Astrocyte of the spinal cord (primary cell): ENCODE data around the gene ENTHD1.

Experiments
- DNase-seq: peaks from one replicate; pipeline ENCODE4 v3.0.0; 2011; ENCODE audit warnings: low read depth, low spot score
- H3K4me3 ChIP-seq: 2 replicates; pipeline ENCODE4 v1.5.1; 2011; ENCODE audit warnings: low read depth, mild to moderate bottlenecking, low read length, moderate library complexity
- in situ Hi-C: cut with HindIII; loops from 2 replicates; pipeline ENCODE4 v1.10.0; 2017; ENCODE audit warnings: low sequenced_read_pairs
- TF ChIP-seq, protein P1 (sequence below): IDR thresholded peaks from 2 replicates; pipeline ENCODE4 v1.5.1; 2012; ENCODE audit warnings: low read depth, mild to moderate bottlenecking, low read length, inconsistent platforms

ENTHD1 gene

DNA sequence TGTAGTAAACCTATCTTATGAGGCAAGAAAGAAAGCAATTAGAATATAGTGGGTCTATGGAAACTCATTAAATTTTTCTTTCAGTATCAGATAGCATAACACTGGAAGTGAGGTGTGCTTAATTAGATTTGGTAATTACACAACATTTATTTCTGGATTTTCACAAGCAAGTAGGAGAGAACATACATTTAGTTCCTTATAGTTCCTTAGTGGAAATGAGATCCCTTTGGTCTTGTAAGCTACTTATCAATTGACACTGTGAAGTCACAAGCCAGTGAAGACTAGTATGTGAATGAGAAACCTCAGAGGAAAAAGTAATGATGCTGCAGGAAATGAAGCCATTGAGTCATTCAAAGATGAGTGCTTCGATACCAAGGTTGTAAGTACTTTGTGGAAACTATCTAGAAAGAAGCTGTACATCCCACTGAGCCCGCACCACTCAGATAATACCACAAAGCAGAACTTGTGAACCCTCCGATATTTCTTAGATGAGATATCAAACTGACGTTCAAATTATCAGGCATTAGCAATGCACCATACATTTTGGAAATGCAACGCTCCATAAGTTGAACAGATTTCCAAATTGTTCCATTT lies 53.5 kb downstream of the ENTHD1 start:
- no peak overlapping the region for H3K4me3 ChIP-seq
- TF ChIP-seq, protein P1, sequence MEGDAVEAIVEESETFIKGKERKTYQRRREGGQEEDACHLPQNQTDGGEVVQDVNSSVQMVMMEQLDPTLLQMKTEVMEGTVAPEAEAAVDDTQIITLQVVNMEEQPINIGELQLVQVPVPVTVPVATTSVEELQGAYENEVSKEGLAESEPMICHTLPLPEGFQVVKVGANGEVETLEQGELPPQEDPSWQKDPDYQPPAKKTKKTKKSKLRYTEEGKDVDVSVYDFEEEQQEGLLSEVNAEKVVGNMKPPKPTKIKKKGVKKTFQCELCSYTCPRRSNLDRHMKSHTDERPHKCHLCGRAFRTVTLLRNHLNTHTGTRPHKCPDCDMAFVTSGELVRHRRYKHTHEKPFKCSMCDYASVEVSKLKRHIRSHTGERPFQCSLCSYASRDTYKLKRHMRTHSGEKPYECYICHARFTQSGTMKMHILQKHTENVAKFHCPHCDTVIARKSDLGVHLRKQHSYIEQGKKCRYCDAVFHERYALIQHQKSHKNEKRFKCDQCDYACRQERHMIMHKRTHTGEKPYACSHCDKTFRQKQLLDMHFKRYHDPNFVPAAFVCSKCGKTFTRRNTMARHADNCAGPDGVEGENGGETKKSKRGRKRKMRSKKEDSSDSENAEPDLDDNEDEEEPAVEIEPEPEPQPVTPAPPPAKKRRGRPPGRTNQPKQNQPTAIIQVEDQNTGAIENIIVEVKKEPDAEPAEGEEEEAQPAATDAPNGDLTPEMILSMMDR: no peak
- DNase-seq: no peak
- in situ Hi-C loops: no loop called here

DNA sequence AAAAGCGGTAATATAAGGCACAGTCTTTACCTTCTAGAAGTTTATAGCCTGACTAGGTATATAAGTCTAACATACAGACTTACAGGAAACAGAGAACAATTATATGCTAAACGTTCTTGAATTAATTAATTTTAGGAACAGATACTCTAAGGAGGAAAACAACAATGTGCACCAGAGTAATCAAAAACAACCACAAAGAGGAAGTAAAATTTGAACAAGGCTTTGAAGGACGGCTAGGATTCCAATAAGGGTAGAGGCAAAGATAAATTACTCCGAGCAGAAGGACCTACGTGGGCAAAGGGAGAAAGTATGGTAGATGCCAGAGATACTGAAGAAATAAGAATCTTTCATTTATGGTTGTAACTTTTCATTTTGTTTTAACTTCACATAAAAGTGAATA lies 54.4 kb downstream of the ENTHD1 start:
- in situ Hi-C loops: no loop called here
- H3K4me3 ChIP-seq: no peak overlapping the region
- DNase-seq: no peak
- TF ChIP-seq, protein P1: no peak

DNA sequence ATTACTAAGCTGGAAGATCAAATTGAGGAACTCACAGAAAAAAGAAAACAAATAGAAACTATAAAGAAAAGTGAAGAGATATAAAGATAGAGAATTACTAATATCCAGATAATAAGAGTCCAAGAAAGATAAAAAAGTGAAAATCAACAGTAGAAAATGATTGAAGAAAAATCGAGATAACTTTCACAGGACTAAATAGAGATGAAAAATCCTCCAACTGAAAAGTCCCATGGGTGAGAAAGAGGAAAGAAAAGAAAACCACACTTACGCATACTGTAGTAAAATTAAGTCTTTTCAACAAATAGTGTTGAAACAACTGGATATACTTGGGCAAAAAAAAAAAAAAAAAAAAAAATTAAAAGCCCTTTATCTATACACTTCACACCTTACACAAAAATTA lies 60.0 kb downstream of the ENTHD1 start:
- no peak overlapping the region for H3K4me3 ChIP-seq
- DNase-seq: no peak
- in situ Hi-C loops: no loop called here
- TF ChIP-seq, protein P1: no peak

DNA sequence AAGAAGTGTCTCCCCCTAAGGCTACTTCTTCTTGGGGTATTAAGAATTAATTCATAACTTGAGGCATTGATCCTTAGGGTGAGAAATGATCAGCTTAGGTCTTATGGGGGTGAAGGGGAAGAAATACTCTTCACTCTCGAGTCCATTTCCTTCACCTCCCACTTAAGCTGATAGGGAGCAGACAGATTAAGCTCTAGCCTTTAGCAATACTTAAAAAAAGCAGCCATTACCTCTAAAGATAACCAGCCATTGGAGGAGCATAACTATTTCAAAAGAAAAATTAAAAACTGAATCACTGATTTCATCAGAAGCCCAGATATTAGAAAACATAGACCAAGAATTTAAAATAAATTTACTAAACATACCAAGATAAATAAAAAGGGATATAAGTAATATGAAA lies 60.5 kb downstream of the ENTHD1 start:
- DNase-seq: no peak
- TF ChIP-seq, protein P1: no peak
- no peak overlapping the region for H3K4me3 ChIP-seq
- in situ Hi-C loops: no loop called here

DNA sequence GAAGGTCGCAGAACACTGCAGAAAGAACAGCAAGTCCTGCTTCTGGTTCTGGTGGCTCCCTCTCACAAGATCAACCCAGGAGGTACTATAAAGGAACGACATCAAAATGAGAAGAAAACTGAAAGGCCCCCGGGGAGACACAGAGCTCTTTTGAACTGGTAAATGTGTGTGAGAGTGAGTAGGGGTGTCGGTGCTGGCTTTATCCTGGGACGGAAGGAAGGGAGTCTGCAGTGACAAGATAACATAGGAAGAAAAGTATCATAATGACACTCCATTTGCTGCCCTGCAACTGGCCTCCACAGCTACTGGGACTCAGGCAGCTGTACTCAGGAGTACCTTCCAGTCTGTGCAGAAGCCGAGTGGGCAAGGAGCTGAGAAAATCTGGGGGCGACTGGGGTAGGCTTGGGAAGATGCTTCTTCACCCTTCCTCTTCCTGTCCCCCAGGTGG lies 60.9 kb downstream of the ENTHD1 start:
- TF ChIP-seq, protein P1: no peak
- in situ Hi-C loops: no loop called here
- H3K4me3 ChIP-seq: no peak overlapping the region
- DNase-seq: no peak

DNA sequence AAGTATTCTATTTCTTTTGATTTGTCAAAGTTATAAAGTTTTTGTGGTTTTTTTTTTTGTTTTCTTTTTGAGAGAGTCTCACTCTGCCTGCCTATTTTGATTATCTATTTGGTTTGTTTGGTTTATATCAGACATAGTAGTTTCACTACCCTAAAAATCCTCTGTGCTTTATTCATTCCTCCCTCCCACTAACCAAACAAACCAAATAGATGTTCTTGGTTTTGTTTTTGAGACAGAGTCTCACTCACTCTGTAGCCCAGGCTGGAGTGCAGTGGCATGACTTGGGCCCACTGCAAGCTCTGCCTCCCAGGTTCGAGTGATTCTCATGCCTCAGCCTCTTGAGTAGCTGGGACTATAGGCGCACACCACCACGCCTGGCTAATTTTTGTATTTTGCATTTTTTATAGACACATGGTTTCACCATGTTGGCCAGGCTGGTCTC lies 67.9 kb downstream of the ENTHD1 start:
- TF ChIP-seq, protein P1: no peak
- no peak overlapping the region for H3K4me3 ChIP-seq
- in situ Hi-C loops: no loop called here
- DNase-seq: no peak

DNA sequence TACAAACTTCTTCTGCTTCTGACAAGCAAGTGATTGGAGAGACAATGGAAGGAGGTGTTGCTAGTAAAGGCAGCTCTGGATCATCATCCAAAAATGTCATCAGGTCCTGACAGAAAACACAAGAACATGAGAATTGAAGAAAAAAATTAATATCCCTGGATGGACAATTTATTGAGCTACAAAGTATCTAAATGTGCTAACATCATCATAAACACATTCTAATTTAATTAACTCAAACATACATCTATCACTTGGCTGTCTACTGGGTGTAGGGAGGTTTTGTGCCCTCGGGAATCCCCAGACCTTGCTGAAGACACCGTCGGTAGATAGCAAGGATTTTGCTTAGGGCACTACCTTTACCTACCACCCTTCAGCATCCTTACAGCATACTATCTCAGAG lies 72.6 kb downstream of the ENTHD1 start:
- no peak overlapping the region for H3K4me3 ChIP-seq
- in situ Hi-C loops: no loop called here
- TF ChIP-seq, protein P1: no peak
- DNase-seq: no peak
